Kidney (tissue), 14 donors: ENCODE measurements around the gene MYH16. TPM values are rescaled to one million over a fixed set of nuclear protein-coding genes. Genes with fewer than 3 reads are reported as not detected.

Source experiments
- DNase-seq, 5 donors: peaks; one replicate each; pipeline ENCODE4 v3.0.0-alpha.2; 2013 to 2020
- FAIRE-seq: peaks from 2 replicates; lab custom pipeline; 2012; peaks lifted over from hg19 to GRCh38; lab: Jason Lieb, UNC
- H3K27ac ChIP-seq, 2 donors: one replicate each; pipeline ENCODE4 v1.7.0; 2013; ENCODE audit warnings: low read depth in 2 of 2, low read length in 2 of 2, inconsistent platforms in 1 of 2
- H3K27me3 ChIP-seq: one replicate; pipeline ENCODE4 v1.7.1; 2013; ENCODE audit warnings: low read length, inconsistent platforms; ENCODE audit not compliant: control insufficient read depth, insufficient read depth
- H3K36me3 ChIP-seq, 3 donors: one replicate each; pipeline versions ENCODE4 v1.7.0 to v1.7.1; 2013; ENCODE audit warnings: low read length in 3 of 3, control low read depth in 1 of 3, inconsistent platforms in 1 of 3; ENCODE audit not compliant: insufficient read depth in 3 of 3, control insufficient read depth in 2 of 3
- H3K4me1 ChIP-seq, 3 donors: one replicate each; pipeline versions ENCODE4 v1.7.0 to v1.7.1; 2013; ENCODE audit warnings: low read length in 3 of 3, inconsistent platforms in 1 of 3, low read depth in 1 of 3; ENCODE audit not compliant: control insufficient read depth in 2 of 3, insufficient read depth in 2 of 3
- H3K4me3 ChIP-seq, 3 donors: one replicate each; pipeline versions ENCODE4 v1.7.0 to v1.8.1; 2013; ENCODE audit warnings: low read length in 3 of 3, control low read depth in 1 of 3, inconsistent platforms in 1 of 3
- H3K9ac ChIP-seq, 3 donors: one replicate each; pipeline versions ENCODE4 v1.7.0 to v1.7.1; 2013; ENCODE audit warnings: low read length in 3 of 3, control low read depth in 1 of 3, inconsistent platforms in 1 of 3
- H3K9me3 ChIP-seq, 3 donors: one replicate each; pipeline versions ENCODE4 v1.7.0 to v1.7.1; 2013; ENCODE audit warnings: low read length in 3 of 3, control low read depth in 1 of 3, inconsistent platforms in 1 of 3; ENCODE audit not compliant: control insufficient read depth in 2 of 3, insufficient read depth in 1 of 3
- CTCF ChIP-seq: IDR thresholded peaks from 3 replicates; pipeline ENCODE4 v1.5.1; 2012; ENCODE audit warnings: mild to moderate bottlenecking, moderate library complexity, borderline replicate concordance; ENCODE audit not compliant: insufficient read depth; ENCODE audit errors: extremely low read depth
- intact Hi-C: fragments of 100-400 bp; cut with DNase I; formaldehyde crosslinking; loops from one replicate; pipeline ENCODE4 v1.11.1; 2022
- polyA plus RNA-seq: library from polyadenylated mRNA; stranded (reverse); fragments of 350-450 nt; fragmentation: Illumina TruSeq; extraction: RNeasy Lipid Tissue Mini Kit (QIAGEN cat#74804); gene quantifications from one replicate; pipeline ENCODE4 v1.2.3, GENCODE V29; 2014; ENCODE audit warnings: low read depth, low replicate concordance; ENCODE audit not compliant: insufficient read depth
- total RNA-seq: library from RNA; stranded (reverse); fragmentation: NEBNext Ultra II Directional; extraction: Animal tissue kit (Norgen Biotek cat#: 25700); gene quantifications from one replicate; pipeline ENCODE4 v1.2.1, GENCODE V29; 2021
- donor health status: control.
- donor health status: control.
- donor health status: control.
- donor health status: control.
- donor health status: control.
- donor health status: DM: yes; HTN: yes; CAD: no.
- donor health status: Normal renal cell carcinoma (clear cell type).

The MYH16 gene
- total and polyA plus RNA-seq, 2 donors from 2014 or later = not detected

- no peak for FAIRE-seq
- H3K27ac ChIP-seq = no peak overlapping the region
- no peak for TF ChIP-seq CTCF
Observed at GRCh38 chr7:99238558-99239341, 33.9 kb upstream of the MYH16 start.

GRCh38 chr7:99242682-99243081, 30.0 kb upstream of the MYH16 start:
- Histone ChIP-seq H3K4me1 (no peaks in the 10 kb centered on the region), H3K9ac (no peak overlapping the region), H3K36me3 (no peaks in the 10 kb centered on the region), H3K27me3 (no peaks in the 10 kb centered on the region), H3K4me3 (no peak overlapping the region), H3K27ac (no peak overlapping the region), H3K9me3 (no peaks in the 10 kb centered on the region)
- intact Hi-C loops = no loop called here
- FAIRE-seq = no peak
- no peak for DNase-seq
- TF ChIP-seq CTCF = no peak

More at GRCh38 chr7:99238558-99239341, 33.9 kb upstream of the MYH16 start:
- Histone ChIP-seq H3K9me3 (peaks cover 0 to 3% (median 0%) of the 10 kb centered on the region in 3 donors), H3K9ac (no peak overlapping the region), H3K4me1 (no peaks in the 10 kb centered on the region), H3K36me3 (no peaks in the 10 kb centered on the region), H3K4me3 (no peak overlapping the region), H3K27me3 (no peaks in the 10 kb centered on the region)
- intact Hi-C loops = no loop called here
- peak in 1 of 5 donors; percentile 40 for DNase-seq

GRCh38 chr7:99243751-99244337, 28.8 kb upstream of the MYH16 start:
- TF ChIP-seq CTCF = no peak
- Histone ChIP-seq H3K27ac (no peak overlapping the region), H3K36me3 (no peaks in the 10 kb centered on the region), H3K9me3 (no peaks in the 10 kb centered on the region), H3K9ac (no peak overlapping the region), H3K4me1 (no peaks in the 10 kb centered on the region), H3K4me3 (no peak overlapping the region), H3K27me3 (no peaks in the 10 kb centered on the region)
- intact Hi-C loops = no loop called here
- no peak for FAIRE-seq
- DNase-seq = no peak
